ENCODE results near the gene FAM111B.

- TF ChIP-seq POLR2AphosphoS5 (IDR thresholded peaks at IDR 0.05) (no peak), POLR2A (IDR thresholded peaks at IDR 0.05) (no peak)
Measured at GRCh38 chr11:59117774-59118173, 10.7 kb downstream of the FAM111B start.

All from stomach (tissue), 4 donors.